ENCODE data around the gene AOX1. TPM values are rescaled to one million over a fixed set of nuclear protein-coding genes. Genes with fewer than 3 reads are reported as not detected.

AOX1 gene
- total RNA-seq, 1 donor from 2014 or later, result 3.6 TPM

DNA sequence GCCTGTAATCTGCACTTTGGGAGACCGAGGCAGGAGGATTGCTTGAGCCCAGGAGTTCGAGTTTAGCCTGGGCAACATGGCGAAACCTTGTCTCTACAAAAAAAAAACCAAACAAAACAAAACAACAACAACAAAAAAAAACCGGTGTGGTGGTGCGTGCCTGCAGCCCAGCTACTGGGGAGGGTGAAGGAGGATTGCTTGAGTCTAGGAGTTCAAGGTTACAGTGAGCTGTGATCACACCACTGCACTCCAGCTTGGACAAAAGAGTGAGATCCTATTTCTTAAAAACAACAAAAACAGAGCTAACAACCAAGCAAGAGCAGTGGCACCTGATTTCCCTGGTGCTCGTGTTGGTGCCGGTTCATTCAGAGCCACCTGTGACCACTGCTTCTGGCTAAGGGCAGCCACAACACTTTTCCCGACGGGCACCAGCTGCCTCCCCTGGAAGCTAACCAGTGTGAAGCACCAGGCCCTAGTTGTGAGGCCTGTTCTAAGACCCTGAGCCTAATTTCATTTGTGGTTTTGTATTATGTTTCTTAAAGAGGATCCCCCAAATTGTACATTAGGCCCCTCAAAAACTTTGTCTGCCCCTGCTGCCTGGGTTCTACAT, 1.3 kb downstream of the AOX1 start:
- Histone ChIP-seq H3K27ac (replicated peaks) (no peak overlapping the region), H3K27me3 (ENCODE audit: low read depth) (peaks cover 24% of the 10 kb centered on the region), H3K4me1 (peaks cover 17% of the 10 kb centered on the region), H3K36me3 (no peaks in the 10 kb centered on the region), H3K9me3 (replicated peaks) (no peaks in the 10 kb centered on the region), H3K4me3 (peak overlapping the region; percentile 73)
- intact Hi-C loops (cut with micrococcal nuclease), result no loop called here
- no peak for DNase-seq
- TF ChIP-seq, protein P1, sequence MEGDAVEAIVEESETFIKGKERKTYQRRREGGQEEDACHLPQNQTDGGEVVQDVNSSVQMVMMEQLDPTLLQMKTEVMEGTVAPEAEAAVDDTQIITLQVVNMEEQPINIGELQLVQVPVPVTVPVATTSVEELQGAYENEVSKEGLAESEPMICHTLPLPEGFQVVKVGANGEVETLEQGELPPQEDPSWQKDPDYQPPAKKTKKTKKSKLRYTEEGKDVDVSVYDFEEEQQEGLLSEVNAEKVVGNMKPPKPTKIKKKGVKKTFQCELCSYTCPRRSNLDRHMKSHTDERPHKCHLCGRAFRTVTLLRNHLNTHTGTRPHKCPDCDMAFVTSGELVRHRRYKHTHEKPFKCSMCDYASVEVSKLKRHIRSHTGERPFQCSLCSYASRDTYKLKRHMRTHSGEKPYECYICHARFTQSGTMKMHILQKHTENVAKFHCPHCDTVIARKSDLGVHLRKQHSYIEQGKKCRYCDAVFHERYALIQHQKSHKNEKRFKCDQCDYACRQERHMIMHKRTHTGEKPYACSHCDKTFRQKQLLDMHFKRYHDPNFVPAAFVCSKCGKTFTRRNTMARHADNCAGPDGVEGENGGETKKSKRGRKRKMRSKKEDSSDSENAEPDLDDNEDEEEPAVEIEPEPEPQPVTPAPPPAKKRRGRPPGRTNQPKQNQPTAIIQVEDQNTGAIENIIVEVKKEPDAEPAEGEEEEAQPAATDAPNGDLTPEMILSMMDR (IDR thresholded peaks at IDR 0.05; ENCODE audit: borderline replicate concordance), result no peak

DNA sequence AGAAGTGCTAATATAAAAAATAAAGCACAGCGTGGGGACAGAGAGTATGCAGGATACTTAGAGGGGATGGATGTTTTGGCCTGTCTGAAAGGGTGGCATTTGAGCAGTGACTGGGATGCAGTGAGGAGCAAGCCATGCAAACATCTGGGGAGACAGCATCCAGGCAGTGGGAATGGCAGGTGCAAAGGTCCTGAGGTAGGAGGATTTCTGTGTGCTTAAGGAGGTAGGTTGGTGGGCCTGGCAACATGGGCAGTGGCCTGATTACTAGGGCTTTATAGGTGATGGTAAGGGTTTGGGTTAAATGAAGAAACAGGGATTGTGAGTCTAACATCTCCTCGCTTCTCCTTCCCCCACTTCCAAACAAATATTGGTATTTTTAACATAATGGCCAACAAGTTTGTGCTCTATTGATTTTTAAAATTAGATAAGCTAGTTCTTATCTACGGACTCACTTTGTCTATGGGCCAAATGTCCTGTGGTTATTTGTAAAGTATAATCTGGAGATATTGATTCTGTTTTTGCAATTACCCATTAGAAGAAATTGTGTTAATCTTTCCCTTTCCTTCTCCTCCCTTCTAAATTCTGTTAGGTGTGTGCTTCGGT, 2.4 kb downstream of the AOX1 start:
- TF ChIP-seq, protein P1 (IDR thresholded peaks at IDR 0.05; ENCODE audit: borderline replicate concordance), result no peak
- Histone ChIP-seq H3K27ac (replicated peaks) (no peak overlapping the region), H3K4me3 (no peak overlapping the region), H3K9me3 (replicated peaks) (no peaks in the 10 kb centered on the region), H3K36me3 (no peaks in the 10 kb centered on the region), H3K4me1 (peaks cover 17% of the 10 kb centered on the region), H3K27me3 (ENCODE audit: low read depth) (peaks cover 28% of the 10 kb centered on the region)
- intact Hi-C loops (cut with micrococcal nuclease), result no loop called here
- no peak for DNase-seq

GRCh38 chr2:200590090-200590489, 4.3 kb downstream of the AOX1 start:
- DNase-seq, result no peak
- intact Hi-C loops (cut with micrococcal nuclease), result no loop called here
- H3K27me3 ChIP-seq (ENCODE audit: low read depth), result peaks cover 21% of the 10 kb centered on the region
- TF ChIP-seq, protein P1 (IDR thresholded peaks at IDR 0.05; ENCODE audit: borderline replicate concordance), result no peak
- H3K4me3 ChIP-seq, result no peak overlapping the region
- H3K27ac ChIP-seq (replicated peaks), result peak overlapping the region; percentile 33
- peaks cover 15% of the 10 kb centered on the region for H3K4me1 ChIP-seq
- H3K9me3 ChIP-seq (replicated peaks), result no peaks in the 10 kb centered on the region
- H3K36me3 ChIP-seq, result no peaks in the 10 kb centered on the region

DNA sequence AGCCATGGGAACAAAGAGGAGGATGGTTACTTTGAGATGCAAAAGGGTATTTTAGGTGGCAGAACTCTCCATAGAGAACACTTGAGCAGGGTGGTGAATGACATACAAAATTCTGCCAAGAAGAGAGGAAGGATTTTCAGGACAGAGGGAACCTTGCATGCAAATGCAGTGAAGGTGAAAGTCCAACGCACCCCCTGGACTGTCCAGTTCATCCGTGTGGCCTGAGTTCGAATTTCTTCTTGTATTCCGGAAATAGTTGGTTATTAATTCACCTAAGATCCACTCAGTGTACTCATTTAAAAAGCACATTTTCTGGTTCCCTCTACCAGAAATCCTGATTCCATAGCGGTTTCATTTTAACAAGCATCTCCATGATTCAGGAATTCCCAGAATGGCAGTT, 5.5 kb downstream of the AOX1 start:
- Histone ChIP-seq H3K27ac (replicated peaks) (no peak overlapping the region), H3K4me1 (peaks cover 3% of the 10 kb centered on the region), H3K27me3 (ENCODE audit: low read depth) (peaks cover 21% of the 10 kb centered on the region), H3K9me3 (replicated peaks) (no peaks in the 10 kb centered on the region), H3K36me3 (no peaks in the 10 kb centered on the region), H3K4me3 (no peak overlapping the region)
- no peak for DNase-seq
- TF ChIP-seq, protein P1 (IDR thresholded peaks at IDR 0.05; ENCODE audit: borderline replicate concordance), result no peak
- intact Hi-C loops (cut with micrococcal nuclease), result no loop called here

GRCh38 chr2:200592406-200593075, 6.7 kb downstream of the AOX1 start:
- intact Hi-C loops (cut with micrococcal nuclease), result no loop called here
- no peaks in the 10 kb centered on the region for H3K9me3 ChIP-seq (replicated peaks)
- H3K36me3 ChIP-seq, result no peaks in the 10 kb centered on the region
- TF ChIP-seq, protein P1 (IDR thresholded peaks at IDR 0.05; ENCODE audit: borderline replicate concordance), result no peak
- no peak for DNase-seq
- no peak overlapping the region for H3K4me3 ChIP-seq
- peaks cover 31% of the 10 kb centered on the region for H3K27me3 ChIP-seq (ENCODE audit: low read depth)
- no peak overlapping the region for H3K27ac ChIP-seq (replicated peaks)
- H3K4me1 ChIP-seq, result no peaks in the 10 kb centered on the region
